SW 1271 (cell line): ENCODE data around the gene MFAP4.
"Not testable (repeated sequence)": the region's sequence is repeated elsewhere in the genome, so short reads cannot be mapped to it uniquely, and the experiment has no call there.

Source experiments
- DNase-seq, 2 experiments: peaks; one replicate each; lab custom pipeline; 2025; lab: John Stamatoyannopoulos, UW

Gene MFAP4

DNA sequence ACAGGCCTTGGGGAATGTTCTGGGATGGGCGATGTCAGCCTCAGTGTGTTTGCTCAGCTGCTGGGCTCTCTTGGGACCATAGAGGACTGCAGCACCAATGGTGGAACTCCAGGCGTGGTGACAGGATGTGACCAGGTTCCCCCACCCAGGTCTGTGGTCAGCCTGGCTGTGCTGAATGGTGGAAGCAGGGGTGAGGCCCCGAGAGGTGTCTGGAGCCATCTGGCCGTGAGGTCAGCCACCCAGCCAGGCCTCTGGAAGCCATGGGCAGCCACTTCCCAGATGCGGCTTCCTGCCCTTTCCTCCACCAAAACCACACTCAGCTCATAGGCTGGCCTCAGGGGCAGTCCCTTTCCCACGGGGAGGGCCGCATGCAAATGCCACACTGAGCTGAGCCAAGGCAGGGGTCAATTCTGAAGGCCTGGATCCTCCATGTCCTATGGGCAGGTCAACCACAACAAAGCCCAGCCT lies 16.5 kb downstream of the MFAP4 start:
- DNase-seq, result no peak

DNA sequence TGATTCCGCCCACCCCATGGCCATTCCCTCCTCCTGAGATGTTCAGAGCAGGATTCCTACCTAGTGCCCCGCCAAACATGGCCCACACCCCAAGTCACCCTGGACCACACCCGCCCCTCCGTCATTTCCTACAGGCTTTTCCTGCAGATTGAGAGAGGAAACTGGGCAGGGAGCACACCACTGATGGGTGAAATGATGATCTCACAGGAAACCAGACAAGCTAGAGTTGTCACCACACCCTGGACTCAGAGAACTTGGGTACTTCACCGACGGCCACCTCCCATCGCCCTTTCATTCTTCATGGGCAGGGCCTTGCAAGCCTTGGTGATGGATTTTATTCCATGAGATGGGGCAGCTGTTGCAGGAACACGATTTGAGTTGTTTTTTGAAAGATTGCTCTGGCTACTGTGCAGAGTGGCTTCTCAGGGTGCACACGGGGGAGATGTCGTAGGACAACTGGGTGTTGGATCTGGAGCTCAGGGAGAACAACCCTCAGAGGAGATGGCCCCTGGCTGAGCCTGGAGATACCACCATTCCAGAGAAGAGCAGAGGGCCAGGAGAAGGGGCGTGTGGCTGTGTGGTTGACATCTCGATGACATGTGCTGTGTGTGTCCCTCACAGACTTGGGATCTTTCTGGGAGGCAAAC lies 17.0 kb downstream of the MFAP4 start:
- DNase-seq, result no peak

DNA sequence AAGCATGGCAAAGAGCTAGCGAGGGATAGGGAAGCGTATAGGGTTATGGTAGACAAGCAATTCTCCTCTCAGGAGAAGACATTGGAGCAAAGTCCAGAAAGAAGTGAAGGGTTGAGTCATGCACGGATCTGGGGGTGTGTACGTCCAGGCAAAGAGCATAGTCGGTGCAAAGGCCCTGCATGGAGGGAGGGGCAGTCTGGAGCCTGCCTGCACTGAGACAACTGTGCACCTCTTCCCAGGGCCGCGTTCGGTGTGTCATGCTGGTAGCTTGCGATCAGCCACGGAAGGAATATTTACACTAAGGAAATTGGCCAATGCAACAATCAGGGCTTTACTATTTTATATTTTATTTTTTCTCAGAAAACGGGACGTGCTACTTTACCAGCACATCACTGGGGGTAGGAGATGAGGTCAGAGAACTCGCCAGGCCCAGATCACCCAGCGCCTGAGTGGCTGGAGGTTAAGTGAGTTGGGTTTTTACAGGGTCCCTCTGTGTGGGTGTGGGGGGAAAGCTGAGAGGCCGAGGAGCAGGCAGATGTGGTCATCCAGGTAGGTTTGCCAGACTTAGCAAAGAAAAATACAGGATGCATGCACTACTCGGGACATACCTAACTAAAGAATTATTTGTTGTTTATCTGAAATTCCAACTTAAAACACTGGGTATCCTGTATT lies 17.7 kb downstream of the MFAP4 start:
- no peak for DNase-seq

DNA sequence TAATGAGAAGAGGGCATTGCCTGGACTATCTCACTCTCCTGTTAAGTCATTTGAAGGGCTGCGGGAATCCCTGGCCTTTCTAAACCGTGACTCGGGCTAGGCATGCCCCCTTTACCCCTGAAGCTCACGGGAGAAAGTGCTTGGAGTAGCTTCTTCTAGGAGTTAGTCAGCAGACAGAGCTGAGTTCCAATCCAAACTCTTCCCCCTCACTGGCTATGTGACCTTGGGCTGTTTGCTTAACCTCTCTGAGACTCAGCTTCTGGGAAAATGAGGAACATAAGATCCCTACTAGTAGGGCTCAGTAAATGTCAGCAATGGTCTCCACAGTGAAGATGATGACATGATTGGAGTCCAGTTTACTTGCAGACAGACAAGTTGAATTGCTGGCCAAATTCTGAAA lies 18.8 kb downstream of the MFAP4 start:
- no peak for DNase-seq

DNA sequence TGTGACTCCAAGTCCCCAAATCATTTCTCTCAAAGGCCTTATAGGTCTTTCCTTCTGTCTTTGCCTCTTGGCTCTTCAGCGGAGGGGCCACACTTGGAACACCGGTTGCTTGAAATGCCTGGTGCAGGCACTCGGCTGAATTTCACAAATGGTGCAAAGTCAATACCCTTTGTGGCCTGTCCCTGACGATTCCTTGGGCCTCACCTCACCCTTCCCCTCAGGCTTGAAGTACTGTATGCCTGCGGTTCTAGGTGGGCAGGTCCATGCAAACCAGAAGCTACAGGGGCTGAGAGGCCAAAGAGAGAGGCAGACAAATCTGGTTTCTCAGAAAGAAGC lies 20.4 kb downstream of the MFAP4 start:
- DNase-seq, result no peak

DNA sequence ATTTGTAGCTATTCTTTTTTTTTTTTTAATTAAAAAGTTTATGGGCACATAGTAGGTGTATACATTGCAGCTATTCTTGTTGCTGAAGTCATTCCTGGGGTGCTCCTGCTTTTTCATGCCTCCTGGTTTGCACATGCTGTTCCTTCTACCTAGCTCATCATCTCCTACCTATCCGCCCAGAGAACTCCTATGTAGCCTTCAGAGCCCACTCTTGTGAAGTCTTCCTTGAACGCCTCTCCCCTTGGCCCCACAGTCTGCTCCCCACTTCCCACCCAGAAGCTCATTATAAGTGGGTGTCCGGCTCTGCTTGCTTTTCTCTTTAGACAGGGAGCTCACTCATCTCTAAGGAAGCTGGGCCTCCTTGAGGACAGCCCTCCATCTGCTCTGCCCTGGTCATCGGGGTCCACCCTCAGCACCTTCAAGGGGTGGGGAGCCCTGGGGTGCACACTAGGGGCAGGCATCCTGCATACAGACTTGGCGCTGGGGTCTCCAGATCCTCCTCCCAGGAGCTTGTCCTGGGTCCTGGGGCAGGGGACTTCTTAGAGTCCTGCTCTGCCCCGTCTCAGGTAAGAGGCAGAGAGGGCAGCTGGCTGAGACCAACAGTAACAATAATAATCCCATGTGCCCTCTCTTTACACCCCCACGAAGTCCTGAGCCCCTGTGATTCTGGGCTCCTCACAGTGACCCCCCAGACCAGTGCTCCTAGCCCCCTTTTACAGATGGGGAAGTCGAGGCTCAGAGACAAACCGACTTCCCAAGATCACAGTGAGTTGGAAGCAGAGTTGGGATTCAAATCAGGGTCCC lies 21.0 kb downstream of the MFAP4 start:
- DNase-seq, result no peak

DNA sequence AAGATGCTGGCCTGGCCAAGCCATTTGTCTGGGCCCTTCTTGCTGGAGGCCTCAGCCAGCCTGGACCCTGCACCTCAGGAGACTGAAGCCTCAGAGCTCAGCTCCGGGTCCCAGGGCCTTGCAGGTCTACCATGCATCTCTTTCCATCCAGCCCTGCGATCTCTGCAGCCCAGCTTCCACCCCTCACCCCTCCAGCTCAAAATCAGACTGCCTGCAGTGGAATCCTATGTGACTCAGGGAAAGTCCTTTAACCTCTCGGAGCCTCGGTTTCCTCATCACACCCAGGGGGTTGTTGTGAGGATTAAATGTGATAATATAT lies 21.5 kb downstream of the MFAP4 start:
- no peak for DNase-seq

DNA sequence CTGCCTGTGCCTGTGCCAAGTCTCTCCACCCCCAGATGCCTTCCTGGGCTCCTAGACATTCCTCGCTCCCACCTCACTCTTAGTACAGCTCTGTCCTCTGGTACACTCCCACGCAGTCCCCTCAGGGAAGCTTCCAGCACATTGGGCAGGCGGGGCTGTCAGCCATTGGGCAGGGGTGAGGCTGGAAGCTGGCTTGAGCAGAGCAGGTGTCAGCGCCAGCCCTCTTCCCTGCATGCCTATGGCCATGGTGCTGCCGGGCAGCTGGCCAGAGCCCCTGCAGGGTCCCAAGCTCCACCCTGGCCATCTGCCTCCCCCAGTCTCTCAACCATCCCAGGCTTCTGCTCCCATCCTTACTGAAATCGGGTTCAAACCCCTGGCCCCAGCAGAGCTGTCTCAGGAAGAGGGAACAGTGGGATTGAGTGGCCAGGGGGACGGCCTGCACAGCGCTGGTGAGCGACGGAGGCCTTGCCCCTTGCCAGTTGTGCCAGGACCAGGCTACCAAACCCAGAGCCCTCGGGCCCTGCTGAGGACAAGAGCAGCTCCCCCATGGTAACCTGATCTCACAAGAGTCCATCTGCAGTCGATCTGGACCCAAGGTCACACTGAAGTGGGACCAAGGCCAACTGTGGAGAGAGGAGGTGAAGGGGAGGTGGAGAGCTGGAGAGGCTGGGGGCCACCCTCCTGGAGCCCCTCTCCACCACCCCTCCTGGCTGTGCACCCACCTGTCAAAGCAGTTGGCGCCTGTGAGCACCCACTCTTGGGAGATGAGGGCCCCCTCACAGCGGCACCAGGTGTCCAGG lies 22.1 kb downstream of the MFAP4 start:
- DNase-seq, result no peak

DNA sequence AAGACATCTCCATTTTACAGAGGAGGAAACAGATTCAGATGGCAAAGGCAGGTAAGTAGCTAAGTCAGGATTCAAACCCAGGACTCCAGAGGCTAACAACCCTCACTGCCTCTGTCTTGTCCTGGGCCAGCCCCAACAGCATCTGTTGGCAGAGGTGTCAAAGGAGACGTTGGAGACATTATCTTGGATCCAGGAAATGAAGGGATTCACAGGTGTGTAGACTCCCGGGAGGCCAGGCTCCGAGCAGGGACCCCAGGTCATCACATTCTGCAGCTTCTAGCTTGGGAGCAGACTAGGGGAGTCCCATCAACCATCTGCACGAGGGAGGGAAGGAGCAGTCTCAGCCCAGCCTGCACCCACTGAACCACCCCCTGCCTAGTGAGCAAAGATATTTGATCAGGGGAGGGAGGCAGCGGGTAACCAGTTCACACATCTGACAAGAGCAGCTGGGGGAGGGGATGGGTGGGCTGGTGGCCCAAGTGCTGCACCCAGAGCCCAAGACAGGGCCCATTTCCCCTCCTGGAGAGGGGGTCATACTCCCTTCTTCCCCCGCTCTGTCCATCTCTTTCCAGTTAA lies 23.4 kb downstream of the MFAP4 start:
- no peak for DNase-seq

DNA sequence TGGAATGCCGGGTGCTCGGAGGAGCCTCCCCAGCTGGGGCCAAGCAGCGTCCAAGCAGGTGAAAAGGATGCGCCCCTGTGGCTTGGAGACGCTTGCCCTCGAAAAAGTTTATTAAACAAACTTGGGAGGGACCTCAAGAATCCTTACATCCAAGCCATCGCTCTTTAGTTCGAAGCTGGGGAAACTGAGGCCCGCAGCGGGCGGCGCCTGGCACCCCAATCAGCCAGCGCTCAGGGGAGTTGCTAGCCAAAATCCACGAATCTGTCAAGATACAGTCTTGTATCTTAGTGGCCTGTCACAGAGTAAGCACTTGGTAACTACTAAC lies 23.9 kb downstream of the MFAP4 start:
- no peak for DNase-seq

DNA sequence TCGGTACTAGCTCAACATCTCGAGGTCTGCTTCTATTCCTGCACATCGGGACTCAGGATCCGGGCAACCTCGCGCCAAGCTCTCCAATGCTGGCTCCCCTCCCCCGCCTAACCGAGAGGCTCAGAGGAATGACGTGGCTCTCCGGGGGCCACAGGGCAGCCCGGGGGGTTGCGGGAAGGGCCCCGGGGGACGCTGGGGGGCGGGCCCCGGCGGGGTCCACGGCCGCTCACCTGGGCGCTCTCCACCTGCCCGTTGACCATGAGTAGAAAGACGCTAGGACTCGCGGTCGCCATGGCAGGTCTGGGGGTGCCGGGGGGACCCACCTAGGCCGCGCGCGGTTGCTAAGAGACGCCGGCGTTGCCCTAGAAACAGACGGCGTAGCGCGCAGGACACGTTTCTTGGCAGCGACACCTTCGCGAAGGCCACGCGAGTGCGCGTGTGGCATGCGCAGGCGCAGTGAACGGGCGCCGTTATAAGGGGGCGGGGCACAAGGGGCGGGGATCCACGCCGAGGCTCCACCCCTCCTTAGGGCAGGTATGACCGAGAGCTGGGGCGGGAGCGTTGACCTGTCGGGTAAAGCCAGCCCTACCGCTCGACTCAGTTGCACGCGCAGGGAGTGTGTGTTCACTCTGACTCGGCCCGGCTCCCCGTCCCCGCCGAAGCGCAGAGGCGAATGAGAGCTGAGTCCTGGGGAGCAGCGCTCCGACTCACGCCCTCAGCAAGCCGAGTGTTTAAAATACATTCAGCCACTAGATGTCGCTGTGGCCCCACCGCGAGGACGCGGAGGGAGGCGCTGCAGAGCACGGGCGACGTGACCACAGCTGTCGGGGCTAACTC lies 24.5 kb downstream of the MFAP4 start, which contains the start of gene B9D1:
TSS of gene B9D1 (minus strand) at position 447 of the 837 bp plus-strand sequence. CDS start at position 293, 154 bp downstream.
- DNase-seq, result peak; percentile 91 to 95

DNA sequence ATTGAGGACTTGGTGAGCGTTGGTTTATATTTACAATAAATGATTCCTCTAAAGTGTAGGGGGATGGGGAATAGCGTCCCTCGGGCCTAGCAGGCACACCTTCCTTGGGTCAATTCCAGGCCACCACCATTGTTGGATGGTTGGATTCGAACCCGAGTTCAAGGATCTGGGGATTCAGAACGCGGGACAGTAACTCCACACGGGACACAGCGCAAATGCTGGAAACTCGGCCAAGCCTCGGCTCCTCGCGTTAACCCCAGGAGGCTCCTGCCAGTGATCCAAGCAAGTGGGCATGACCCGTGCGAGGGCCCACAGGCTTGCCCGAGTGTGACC lies 25.1 kb downstream of the MFAP4 start:
- no peak for DNase-seq

DNA sequence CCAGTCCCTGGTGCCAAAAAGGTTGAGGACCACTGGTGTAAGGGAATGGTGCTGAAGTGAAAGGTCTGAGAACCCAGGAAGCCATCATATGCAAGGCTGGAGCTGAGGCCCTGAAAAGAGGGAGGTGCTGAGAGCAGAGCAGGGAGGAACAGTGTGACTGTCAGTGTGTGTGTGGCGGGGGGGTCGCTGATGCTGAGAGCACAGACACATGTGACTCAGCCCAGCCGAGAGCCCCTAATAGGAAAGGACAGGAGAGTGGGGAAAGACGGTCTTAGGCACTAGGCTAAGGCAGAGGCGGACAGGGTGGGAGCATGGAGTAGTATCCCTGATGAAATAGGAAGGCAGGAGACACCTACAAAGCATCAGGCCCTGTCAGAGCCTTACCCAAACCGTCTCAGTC lies 25.7 kb downstream of the MFAP4 start:
- no peak for DNase-seq

DNA sequence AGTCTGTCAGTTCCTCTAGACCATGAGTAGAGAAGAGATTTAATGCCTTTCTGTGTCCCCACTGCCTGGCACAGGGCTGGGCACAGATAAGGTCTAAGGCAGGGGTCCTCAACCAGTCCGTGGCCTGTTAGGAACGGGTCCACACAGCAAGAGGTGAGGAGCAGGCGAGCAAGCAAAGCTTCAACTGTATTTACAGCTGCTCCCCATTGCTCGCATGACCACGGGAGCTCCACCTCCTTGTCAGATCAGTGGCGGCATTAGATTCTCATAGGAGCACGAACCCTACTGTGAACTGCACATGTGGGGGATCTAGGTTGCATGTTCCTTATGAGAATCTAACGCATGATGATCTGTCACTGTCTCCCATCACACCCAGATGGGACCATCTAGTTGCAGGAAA lies 26.2 kb downstream of the MFAP4 start:
- no peak for DNase-seq

DNA sequence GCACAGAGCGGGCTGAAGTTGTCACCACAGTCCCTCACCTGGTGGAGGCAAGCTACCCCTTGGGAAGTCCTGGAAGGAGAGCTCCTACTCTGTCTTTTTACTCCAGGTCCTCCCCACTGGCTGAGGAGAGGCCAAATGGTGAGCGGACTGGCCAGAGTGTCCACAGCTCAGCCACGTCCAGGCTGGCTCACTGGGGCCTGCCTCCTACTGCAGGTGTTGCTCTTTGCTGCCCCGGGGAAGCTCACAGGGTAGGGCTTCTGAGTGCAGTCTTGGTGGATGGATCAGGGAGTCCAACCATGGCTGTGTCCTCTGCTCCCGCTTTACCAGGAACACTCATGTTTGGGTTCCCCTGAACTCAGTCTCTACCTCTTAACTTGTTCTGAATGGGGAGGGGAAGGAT lies 27.1 kb downstream of the MFAP4 start:
- no peak for DNase-seq

DNA sequence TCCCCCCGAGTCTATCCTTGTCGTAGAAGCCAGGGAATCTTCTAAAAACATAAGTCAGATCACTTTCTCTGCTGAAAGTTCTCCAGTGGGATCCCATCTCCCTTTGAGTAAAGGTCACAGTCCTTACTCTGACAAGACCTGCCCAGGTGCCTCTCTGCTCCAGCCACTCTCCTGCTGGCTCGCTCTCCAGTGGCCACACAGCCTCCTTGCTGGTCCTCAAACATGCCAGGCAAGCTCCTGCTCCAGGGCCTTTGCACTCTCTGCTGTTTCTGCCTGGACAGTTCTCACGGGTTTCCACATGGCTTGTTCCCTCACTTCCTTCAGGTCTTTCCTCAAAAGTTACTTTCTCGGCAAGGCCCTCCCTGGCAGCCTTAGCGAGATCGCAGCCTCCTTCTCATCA lies 27.8 kb downstream of the MFAP4 start:
- no peak for DNase-seq

DNA sequence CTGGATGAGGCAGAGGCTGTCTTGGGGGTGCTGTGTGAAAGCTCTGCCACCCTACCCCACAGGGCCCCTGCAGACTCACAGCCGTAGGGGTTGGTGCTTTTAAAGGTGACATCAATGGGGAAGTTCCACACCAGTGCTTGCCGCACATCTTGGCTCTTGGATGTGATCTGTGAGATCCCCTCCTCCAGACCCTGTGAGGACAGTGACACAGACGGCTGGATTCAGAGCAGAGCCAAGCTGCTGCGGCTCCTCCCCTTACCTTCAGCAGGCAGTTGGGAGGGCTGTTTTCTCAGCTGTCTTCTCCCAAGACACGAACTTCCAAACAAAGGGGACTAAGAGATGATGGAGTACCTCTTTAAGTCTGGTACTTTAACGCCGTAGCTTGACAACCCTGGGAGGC lies 29.2 kb downstream of the MFAP4 start:
- DNase-seq, result no peak

DNA sequence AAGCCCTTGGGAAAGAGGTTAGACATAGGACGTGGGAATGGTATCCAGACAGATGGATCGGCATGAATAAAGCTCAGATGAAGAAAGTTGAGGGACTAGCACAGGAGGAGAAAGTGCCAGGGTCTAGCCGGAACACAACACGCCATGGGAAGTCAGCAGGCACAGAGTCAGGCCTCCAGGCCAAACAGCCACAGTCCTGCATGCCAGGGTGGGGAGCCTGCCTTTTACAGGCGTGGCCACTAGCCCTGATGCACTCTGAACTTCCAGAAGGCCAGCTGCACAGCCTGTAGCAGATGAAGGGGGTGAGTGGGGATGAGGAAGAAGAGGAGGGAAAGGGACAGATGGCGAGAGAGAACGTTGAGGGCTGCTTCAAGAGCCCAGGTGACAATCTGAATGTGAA lies 29.6 kb downstream of the MFAP4 start:
- no peak for DNase-seq

DNA sequence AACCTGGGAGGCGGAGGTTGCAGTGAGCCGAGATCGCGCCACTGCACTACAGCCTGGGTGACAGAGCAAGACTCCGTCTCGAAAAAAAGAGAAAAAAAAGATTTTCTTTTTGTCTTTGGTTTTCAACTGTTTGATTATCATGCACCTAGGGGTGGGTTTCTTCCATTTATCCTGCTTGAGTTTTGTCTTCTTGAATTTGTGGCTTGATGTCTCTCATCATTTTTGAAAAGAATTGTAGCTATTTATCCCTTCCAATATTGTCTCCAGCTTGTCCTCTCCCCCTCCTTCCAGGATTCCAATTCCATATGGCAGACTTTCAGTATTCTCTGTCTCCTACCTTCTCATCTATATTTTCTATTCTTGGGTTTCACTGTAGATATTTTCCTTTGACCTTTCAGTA lies 32.2 kb downstream of the MFAP4 start:
- no peak for DNase-seq

DNA sequence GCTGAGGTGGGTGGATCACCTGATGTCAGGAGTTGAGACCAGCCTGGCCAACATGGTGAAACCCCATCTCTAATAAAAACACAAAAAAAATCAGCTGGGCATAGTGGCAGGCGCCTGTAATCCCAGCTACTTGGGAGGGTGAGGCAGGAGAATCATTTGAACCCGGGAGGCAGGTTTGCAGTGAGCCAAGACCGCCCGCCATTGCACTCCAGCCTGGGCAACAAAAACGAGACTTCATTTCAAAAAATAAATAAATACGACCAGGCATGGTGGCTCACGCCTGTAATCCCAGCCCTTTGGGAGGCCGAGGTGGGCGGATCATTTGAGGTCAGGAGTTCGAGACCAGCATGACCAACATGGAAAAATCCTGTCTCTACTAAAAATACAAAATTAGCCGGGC lies 33.6 kb downstream of the MFAP4 start:
- DNase-seq, result not testable (repeated sequence)

DNA sequence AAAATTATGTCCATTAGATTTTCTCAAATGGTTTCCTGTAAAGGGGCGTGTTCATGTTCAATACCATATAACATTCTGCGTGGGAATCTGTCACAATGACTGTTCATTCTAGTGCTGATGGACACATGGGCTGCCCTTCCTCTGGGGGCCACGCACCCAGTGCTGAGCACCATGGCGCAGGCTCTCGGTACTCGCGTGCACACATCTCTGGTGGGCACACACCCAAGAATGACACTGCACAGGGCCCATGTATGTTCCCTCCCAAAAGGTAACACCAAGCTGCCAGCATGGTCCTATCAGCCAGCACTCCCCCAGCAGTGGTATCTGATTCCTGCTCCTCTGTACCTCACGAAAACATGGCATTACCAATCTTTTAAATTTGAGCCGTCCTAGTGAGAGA lies 38.2 kb downstream of the MFAP4 start:
- DNase-seq, result no peak
